DMS114 treated with DMSO at 0.1 percent for 48 hours (cell line): ENCODE measurements around the gene EXOC2.

Experiments
- DNase-seq: peaks from one replicate; lab custom pipeline; 2025; ENCODE audit not compliant: unreplicated experiment; lab: John Stamatoyannopoulos, UW

The EXOC2 gene

DNA sequence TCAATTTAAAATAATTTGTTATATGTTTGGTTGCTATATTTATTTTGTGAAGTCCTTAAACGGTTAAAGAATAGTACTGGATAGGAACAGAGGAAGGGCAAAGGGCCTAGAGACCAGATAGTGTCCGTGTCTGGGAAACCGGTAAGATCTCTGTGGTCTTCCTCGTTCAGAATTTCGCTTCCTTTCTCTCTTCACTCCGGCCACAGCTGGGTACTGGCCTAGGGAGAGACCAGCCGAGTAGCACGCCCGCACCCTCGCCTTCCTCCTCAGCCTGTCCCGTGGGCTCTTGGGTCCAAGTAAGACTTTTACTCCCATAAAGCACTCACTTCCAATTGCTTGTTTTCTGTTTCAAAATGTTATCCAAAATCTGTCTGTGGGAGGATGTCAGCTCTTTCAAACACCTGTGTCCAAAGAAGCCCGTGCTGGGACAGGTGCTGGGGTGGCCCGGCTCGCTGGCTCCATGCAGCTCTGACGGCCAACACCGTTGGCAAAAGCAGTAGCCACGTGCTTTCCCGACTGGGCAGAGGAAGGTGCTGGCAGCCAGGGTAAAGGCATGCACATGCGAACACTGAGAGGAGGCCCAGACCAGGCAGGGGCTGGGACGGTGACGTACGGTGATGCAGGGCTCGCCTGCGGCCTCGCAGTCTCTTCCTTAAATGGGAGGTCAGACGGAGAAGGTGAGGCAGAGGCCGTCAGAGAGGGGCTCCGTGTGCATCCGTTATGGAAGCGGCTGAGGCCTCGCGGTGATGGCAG lies 189.2 kb downstream of the EXOC2 start:
- no peak for DNase-seq

DNA sequence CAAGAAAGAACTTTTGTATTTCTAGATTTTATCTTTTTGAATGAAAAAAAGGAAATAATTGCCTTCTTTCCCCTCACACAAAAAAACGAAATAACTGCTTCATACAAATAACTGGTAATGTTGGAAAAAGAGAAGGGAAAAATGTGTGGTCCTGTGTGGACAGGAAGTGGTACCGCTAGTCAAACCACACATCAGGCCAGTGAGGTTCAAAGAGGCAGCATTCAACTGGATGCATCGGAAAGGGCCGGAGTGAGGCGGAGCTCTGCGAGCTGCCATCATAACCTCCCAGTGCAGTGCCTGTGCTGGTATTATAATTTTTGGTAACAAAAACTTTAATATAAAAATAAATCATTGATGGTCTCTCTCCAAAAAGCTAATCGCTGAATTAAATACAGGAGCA lies 190.2 kb downstream of the EXOC2 start:
- DNase-seq, result no peak

DNA sequence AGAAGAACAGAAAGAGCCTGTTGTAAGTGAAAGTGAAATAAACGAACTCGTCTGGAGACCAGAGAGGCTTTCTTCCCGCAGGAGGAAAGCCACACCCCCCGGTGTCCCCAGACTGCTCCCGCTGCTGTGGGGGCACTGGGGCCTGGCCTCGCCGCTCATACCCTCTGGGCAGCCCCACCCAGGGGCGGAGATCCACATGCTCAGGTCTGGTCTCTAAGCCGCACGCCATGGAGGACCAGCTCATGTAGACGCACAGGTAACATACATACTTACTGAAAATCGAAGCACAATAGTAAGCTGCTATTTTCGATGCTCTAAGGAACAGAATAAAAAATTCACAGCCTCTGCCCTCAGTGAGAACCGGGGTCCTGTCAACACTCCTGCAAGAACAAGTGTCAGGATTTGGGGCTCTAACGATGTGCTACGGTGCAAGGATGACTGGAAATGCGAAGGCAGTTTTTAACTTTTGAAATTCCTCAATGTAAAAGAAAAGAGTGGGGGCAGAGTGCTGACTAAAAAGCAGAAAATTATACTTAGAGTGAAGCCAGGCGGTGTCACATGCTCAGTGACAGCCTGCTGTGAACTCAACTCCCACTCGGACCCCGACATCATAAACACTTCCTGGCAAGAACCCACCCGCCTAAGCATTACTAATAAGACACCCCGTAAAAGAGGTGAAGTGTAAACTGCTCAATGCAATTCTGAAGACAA lies 190.9 kb downstream of the EXOC2 start:
- no peak for DNase-seq

DNA sequence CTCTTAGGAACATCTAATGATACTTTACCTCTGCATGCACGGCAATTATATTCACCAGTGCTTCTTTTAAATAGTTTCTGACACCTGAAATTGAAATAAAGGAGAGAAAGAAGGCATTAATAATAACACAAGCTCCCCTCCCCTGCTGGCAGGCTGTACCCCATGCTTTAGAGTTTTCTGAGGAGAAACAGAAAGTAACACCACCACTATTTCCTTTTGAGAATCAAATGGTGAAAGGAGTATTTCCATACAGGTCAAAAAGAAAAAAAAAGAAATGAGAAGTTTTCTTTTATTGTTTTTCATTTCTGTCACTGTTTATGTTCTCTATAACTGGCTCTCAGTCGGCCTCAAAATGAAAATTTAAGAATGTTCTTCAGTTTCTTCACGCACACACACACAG lies 193.3 kb downstream of the EXOC2 start:
- DNase-seq, result no peak

DNA sequence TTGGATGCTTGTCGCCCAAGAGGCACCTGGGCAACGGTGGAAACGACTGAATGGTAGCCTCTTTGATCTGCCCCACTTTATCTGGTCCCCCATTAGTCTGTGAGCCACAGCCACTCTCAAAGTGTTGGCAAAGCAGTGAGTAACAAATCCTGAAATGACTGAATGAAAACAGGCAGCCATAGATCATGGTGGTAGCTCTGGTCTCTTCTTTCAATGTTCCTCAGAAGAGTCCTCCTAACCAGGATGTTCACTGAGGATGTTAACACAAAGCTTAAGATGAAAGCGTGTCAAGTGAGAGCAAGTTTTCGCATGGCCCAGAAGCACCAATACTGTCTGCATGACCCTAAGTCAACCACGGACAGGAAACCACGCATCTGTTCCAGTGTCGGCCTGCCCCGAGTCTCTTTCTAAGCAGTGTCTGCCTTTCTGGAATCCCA lies 194.1 kb downstream of the EXOC2 start:
- DNase-seq, result no peak

DNA sequence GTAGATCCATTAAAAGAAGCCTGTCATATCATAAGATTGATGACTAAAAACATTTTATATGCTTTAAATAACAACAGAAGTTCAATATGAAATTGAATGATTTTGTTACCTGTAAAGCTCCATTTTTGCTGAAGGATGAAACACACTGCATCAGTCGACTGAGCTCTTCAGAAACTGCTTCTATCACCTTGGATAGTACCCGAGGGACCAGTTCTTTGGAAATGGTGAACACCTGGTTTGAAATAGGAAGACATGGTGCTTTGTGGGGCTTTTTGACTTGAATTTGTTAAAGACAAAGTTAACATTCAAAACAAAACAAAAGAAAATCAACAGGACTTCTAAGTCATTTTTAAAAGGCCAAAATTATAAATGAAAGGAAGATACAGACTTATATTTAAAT lies 195.7 kb downstream of the EXOC2 start:
- no peak for DNase-seq

DNA sequence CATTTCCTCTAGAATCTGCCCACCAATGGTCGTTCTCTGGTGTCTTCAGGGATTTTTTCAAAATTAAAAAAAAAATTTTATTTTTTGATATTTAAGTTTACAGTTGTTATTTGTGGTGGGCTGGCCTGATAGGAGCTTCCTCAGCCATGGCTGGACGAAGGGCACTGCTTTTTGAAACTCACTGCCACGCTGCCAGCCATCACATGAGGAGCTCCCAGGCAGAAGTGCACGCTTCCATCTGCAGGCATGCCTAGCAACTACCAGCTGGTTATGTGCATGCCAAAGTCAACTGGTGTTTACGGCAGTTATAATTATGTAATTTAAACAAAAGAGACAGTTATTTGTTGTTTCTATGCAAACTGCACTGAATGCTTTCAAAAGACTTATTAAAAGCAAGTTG lies 196.3 kb downstream of the EXOC2 start:
- DNase-seq, result no peak

DNA sequence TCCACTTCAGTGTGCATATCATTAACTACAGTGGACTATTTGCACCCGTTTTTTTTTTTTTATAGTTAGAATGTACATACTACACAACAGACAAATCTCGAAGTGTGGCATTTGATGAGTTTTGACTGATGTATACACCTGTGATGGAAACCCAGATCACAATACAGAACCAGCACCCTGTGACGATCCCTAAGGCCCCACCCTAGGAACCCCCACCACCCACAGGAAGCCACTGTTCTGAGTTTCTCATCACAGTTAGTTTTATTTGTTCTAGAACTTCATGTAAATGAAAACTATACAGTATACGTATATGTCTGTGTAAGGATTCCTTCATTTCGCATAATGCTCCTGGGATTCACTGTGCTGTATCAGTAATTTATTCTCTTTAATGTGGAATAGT lies 198.5 kb downstream of the EXOC2 start:
- DNase-seq, result no peak

DNA sequence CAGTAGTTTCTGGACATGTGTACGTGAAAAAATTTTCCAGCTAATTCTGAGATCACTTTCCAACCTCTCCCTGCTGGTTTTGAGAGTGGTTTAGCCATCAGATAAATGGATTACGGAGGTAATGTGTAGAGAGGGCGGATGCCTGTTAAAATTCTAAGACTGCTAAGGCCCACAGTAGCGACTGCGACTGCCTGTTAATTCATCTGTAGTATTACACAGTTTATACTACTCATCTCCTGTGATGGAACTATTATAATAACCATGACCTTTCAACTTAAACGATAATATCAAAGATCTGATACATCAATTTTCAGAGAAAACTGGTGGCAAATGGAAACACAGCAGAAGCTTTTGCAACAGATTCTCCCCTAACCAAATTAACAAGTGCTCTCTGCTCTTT lies 199.1 kb downstream of the EXOC2 start:
- no peak for DNase-seq

DNA sequence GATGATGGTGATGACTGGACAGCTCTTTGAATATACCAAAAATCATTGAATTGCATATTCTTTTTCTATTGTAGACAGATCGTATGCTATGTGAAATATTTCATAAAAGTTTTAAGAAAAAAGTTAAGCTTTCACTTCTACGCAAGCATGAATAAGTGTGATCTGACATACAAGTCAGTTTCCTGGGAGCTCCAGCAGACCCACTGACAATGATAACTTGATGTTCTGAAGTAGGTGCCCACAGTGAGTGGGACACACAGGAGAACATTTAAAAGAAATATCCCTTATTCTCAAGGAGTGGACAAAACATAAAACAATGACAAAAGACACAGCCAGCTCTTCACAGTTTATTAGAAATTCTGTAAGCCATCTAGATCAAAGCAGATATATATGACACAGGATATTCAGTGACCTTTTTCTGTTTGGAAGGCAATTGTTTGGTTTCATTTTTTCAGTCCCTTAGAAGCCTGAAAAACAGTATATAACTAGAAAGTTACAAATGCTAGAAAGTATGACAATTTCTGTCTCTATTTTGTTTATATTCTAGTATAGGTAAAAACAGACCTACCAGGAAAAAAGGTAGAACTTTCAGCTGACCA lies 200.0 kb downstream of the EXOC2 start:
- no peak for DNase-seq

DNA sequence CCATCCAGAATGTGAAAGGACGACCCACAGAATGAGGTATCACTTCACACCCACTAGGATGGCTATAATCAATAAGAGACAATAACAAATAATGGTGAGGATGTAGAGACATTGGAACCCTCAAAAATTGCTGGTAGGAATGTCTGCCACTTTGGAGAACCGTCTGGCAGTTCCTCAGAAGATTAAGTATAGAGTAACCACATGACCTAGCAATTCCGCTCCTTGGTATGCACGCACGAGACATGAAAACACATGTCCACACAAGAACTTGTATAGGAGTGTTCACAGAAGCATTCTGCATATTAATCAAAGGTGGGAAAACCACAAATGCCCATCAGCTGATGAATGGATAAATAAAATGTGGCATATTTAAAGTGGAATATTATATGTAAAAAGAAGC lies 200.8 kb downstream of the EXOC2 start:
- DNase-seq, result no peak

DNA sequence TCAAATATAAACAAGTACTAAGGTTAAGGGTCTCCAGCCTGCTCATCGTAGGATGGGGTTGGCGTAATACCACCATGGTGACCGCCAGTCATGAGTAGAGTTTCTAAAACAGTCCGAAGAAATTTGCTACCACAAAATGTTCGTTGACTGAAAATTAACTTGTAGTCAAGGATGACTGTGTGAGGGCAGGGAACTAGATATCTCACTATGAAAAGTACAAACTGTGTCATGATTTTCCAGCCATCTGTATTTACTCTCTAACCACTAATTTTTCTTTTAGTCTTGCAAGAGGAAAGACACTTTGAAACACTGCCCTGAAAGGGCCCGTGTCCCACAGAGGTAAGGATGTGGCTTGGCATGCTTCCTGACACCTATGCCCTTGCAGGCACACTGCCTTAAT lies 201.7 kb downstream of the EXOC2 start:
- DNase-seq, result no peak

DNA sequence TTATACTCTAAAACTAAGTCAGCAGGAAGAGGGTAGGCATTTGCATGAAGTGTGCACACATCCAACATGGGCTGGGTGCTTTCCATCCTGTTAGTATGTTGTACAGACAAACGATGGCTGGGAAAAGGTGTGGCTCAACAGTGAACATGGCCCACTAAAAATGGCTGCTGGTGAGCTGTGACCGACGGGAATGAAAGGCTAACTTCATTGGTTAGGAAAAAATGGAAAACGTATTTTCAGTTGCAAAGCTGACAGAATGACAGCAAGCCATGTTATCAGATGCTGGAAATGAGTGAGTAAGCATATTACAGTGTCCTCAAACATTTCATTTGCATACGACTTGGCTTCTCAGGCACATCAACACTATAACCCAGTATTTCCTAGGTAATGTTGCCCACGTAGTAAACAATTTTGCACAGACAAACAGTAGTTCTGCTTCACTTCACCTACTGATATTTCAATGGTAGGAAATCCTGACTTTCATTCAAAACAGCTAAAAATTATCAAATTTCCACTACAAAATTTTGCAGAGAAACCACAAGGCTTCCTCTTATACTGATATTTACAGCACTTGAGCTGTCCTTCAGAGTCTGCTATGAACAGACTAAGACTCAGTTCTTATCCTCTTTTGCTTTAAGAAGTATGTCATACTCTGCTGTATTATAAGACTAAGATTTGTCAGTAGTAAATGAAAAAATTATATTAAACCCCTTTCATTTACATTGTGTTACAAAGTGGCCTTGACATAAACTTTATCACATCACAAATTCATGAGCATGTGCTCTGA lies 202.5 kb downstream of the EXOC2 start:
- no peak for DNase-seq

DNA sequence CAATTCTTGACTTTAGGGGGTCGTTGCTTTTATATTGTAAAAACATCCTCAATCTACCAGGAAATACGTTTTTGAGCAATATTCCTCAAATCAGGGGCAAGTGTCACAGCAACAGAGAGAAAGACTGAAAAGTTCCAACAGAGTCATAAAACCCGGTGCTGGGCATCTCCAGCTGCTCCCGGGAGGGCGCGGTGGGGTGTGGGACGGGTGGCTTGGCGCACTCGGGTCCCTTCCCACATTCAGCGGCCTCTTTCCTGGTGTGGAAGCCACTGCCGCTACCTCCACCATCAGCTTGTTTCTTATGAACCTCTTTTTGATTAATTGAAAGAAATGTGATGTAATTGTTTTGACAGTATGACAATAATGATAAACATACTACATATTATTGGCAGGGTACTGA lies 203.2 kb downstream of the EXOC2 start:
- no peak for DNase-seq

DNA sequence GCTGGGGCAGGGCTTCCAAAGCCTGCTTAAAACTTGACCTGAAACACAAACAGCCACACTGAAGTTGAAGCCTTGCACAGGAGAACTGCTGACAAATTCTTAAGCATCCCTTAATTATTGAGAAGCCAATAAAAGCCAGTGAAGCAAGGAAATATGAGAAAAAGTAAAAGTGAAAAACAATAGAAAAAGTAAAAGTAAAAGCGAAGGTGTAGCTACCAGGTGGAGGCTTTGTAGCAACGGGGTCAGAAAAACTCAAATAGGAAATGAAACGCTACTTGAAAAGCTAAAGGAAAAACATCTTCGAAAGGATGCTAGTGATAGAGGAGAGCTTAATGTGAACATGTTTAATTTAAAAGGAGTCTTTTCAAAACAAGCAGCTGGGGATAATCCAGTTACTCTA lies 203.9 kb downstream of the EXOC2 start:
- DNase-seq, result no peak

DNA sequence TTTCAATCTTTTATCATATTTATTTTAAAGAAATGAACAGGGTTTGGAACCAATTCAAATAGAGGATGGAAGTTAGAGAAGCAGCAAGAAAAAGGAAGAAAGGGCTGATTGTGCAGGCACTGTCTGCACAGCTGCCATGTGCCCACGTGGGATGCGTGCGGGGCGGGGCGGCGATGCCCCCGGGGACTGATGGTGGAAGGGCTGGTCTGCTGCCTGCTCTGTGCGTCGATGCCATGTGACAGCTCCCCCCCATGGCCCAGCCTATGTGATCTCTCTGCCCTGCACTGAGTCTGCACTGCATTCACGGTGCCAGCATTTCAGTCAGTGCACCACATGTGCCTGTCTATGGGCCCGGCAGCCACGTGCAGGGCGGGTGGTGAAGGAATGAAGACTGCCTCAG lies 205.0 kb downstream of the EXOC2 start:
- no peak for DNase-seq

DNA sequence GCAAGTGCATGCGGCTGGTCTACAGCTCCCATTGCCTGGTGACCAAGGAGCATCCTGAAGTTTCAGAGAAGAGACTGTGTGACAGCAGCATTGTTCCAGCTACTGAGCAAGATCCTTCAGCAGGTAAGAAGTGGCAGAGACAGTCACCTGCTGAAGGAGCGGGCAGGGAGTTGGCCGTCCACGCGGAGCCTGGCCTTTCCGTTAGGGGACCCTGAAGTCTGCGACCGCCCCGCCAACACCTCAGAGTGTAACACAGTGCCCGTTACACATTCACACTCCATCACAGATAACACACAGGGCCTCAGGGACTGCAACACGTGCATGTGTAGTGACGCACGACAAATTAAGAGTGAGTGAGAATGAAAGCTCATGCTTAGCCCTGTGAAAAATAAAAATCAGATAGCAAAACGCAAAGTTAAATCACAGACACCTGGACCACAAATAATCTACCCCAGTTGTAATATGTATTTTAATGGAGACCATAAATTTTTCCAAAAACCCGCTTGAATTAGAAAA lies 207.2 kb downstream of the EXOC2 start:
- no peak for DNase-seq

DNA sequence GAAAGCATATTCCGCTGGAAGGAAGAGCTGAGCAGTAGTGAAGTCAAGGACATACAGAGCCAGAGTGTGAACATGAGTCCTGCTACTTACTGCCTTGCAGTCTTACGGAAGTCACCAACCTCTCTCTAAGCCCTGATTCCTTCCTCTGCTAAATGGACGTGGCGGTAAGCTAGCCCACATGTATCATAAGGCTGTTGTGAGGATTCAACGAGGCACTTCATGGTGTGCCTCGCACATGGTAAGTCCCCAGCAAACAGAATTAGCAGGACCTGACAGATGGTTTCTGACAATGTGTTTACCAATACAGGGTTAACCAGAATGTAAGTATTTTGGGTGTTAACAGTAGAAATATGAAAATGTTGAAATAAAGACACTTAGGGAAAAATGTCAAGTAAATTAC lies 208.2 kb downstream of the EXOC2 start:
- no peak for DNase-seq

DNA sequence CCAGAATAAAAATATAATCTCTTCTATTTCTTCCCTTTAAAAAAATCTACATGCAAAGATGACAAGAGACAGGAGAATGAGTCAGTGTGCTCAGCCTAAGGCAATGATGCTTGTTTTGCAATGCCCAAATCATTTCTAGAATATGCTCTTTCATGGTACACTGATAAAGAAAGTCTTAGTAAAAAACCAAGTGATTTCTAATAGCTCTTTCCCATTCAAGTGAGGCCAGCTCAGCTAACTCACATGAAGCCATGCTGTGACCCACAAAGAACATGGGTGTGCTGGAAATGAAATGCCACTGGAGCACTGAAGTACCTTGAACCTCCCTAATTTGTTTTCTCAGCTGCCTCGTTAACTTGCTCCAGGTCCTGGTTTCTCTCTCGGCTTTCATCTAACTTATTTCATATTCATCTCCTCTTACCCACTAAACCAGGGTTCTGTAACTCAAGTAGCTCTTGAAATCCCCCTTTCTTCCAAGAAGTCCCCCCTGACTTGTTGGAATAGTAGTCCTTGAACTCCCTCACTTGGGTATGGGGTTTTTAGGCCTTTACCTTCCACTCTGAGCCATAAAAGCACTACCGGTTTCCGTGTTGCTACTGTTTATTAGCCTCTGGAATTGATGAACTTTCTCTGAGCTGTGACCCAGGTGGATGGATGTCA lies 208.7 kb downstream of the EXOC2 start:
- DNase-seq, result no peak

DNA sequence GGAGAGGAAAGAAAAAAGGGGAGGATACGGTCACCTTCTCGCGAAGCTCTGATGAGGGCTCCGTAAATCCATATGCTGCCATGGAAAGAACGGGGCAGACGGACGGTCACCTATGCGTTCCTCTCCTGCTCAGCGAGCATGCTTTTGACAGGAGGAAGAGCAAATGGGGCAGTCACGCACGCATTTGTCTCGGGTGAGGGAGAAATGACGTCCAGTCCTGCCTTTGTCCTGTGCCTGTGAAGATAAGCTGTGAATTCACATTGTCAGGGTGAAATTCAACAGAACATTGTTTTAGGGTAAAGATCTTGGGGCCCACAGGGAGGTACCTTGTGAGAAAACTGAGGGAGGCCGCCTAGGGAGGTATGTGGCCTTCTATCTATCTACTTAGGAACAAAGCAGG lies 217.6 kb downstream of the EXOC2 start:
- no peak for DNase-seq
